ENCODE data around the gene ITPR2. TPM values are rescaled to one million over a fixed set of nuclear protein-coding genes. Genes with fewer than 3 reads are reported as not detected.

Gene ITPR2
- total RNA-seq, 1 experiment from 2014 or later: 4.0 TPM

- no peaks in the 10 kb centered on the region for H3K9me3 ChIP-seq (ENCODE audit: low read length)
- no peak overlapping the region for H2AFZ ChIP-seq (ENCODE audit: low read length)
- no peaks in the 10 kb centered on the region for H3F3A ChIP-seq (ENCODE audit: low read length, unreplicated experiment)
- H3K4me3 ChIP-seq (ENCODE audit: low read length): no peak overlapping the region
- H3K4me2 ChIP-seq (ENCODE audit: low read length): no peak overlapping the region
- no peak for DNase-seq
- H3K9ac ChIP-seq (ENCODE audit: low read length): no peak overlapping the region
- ChIA-PET POLR2A (ENCODE audit: unreplicated experiment) (no interaction called here), CTCF (interaction anchor here (0.6 to 0.8 kb wide), 2 partner anchors 187 to 190 kb away, joined by 4 to 7 read pairs; no protein-coding TSS in a partner anchor)
- intact Hi-C loops (cut with micrococcal nuclease): no loop called here
- H3K4me1 ChIP-seq (ENCODE audit: insufficient read depth, low read length): no peaks in the 10 kb centered on the region
- no peaks in the 10 kb centered on the region for H3K27me3 ChIP-seq (ENCODE audit: low read length)
- BruUV-seq (replicated peaks): no TSS peak
- ATAC-seq: no peak
- no peaks in the 10 kb centered on the region for H3K9me2 ChIP-seq (replicated peaks; ENCODE audit: low read length)
- H3K27ac ChIP-seq (ENCODE audit: low read length): no peak overlapping the region
- no peaks in the 10 kb centered on the region for H3K79me2 ChIP-seq (ENCODE audit: low read length)
- TF ChIP-seq EZH2phosphoT487 (IDR thresholded peaks at IDR 0.05; ENCODE audit: borderline replicate concordance, low read length) (no peak), CTCF (conservative IDR thresholded peaks at IDR 0.05; ENCODE audit: low read depth, low read length) (peak; percentile 35; the same call in 1 of the 2 replicates)
- no peaks in the 10 kb centered on the region for H3K36me3 ChIP-seq (ENCODE audit: low read depth, low read length)
- no peaks in the 10 kb centered on the region for H4K20me1 ChIP-seq (ENCODE audit: low read length)
Observed at GRCh38 chr12:26309634-26310033, 523.4 kb downstream of the ITPR2 start.

- TF ChIP-seq EZH2 (IDR thresholded peaks at IDR 0.05; ENCODE audit: low read length, unreplicated experiment) (no peak), EZH2phosphoT487 (IDR thresholded peaks at IDR 0.05; ENCODE audit: borderline replicate concordance, low read length) (no peak), CTCF (conservative IDR thresholded peaks at IDR 0.05; ENCODE audit: low read depth, low read length) (no peak)
- no peak overlapping the region for H3K4me3 ChIP-seq (ENCODE audit: low read length)
- H4K20me1 ChIP-seq (ENCODE audit: low read length): no peaks in the 10 kb centered on the region
- POLR2A ChIA-PET (ENCODE audit: unreplicated experiment): no interaction called here
- H3K9me3 ChIP-seq (ENCODE audit: low read length): no peaks in the 10 kb centered on the region
- H3K9me2 ChIP-seq (replicated peaks; ENCODE audit: low read length): no peaks in the 10 kb centered on the region
- H3K4me1 ChIP-seq (ENCODE audit: insufficient read depth, low read length): peaks cover 6% of the 10 kb centered on the region
- BruUV-seq (replicated peaks): no TSS peak
- no peak for ATAC-seq
- intact Hi-C loops (cut with micrococcal nuclease): no loop called here
- no peak overlapping the region for H2AFZ ChIP-seq (ENCODE audit: low read length)
- no peaks in the 10 kb centered on the region for H3K27me3 ChIP-seq (ENCODE audit: low read length)
- no peaks in the 10 kb centered on the region for H3K79me2 ChIP-seq (ENCODE audit: low read length)
- H3K27ac ChIP-seq (ENCODE audit: low read length): no peak overlapping the region
- no peaks in the 10 kb centered on the region for H3K36me3 ChIP-seq (ENCODE audit: low read depth, low read length)
- CTCF ChIA-PET: no interaction called here
- no peak overlapping the region for H3K9ac ChIP-seq (ENCODE audit: low read length)
- DNase-seq: no peak
- no peak overlapping the region for H3K4me2 ChIP-seq (ENCODE audit: low read length)
- H3F3A ChIP-seq (ENCODE audit: low read length, unreplicated experiment): no peaks in the 10 kb centered on the region
Observed at GRCh38 chr12:26304273-26304672, 528.7 kb downstream of the ITPR2 start.

GRCh38 chr12:26303418-26303817, 529.6 kb downstream of the ITPR2 start:
- TF ChIP-seq CTCF (conservative IDR thresholded peaks at IDR 0.05; ENCODE audit: low read depth, low read length) (no peak), EZH2phosphoT487 (IDR thresholded peaks at IDR 0.05; ENCODE audit: borderline replicate concordance, low read length) (no peak), EZH2 (IDR thresholded peaks at IDR 0.05; ENCODE audit: low read length, unreplicated experiment) (no peak)
- POLR2A ChIA-PET (ENCODE audit: unreplicated experiment): no interaction called here
- Histone ChIP-seq H3K27me3 (ENCODE audit: low read length) (no peaks in the 10 kb centered on the region), H3K36me3 (ENCODE audit: low read depth, low read length) (no peaks in the 10 kb centered on the region), H3F3A (ENCODE audit: low read length, unreplicated experiment) (no peaks in the 10 kb centered on the region), H2AFZ (ENCODE audit: low read length) (no peak overlapping the region), H3K9me3 (ENCODE audit: low read length) (no peaks in the 10 kb centered on the region), H3K9ac (ENCODE audit: low read length) (no peak overlapping the region), H3K4me3 (ENCODE audit: low read length) (no peak overlapping the region), H3K4me1 (ENCODE audit: insufficient read depth, low read length) (peaks cover 12% of the 10 kb centered on the region), H4K20me1 (ENCODE audit: low read length) (no peaks in the 10 kb centered on the region), H3K4me2 (ENCODE audit: low read length) (no peak overlapping the region), H3K27ac (ENCODE audit: low read length) (no peak overlapping the region), H3K9me2 (replicated peaks; ENCODE audit: low read length) (no peaks in the 10 kb centered on the region), H3K79me2 (ENCODE audit: low read length) (no peaks in the 10 kb centered on the region)
- CTCF ChIA-PET: no interaction called here
- ATAC-seq (no peak), DNase-seq (no peak)
- intact Hi-C loops (cut with micrococcal nuclease): no loop called here
- BruUV-seq (replicated peaks): no TSS peak

All from PC-3 (cell line).